AG04450 (cell line): ENCODE results near the gene TFB2M. TPM values are rescaled to one million over a fixed set of nuclear protein-coding genes. Genes with fewer than 3 reads are reported as not detected.

ENCODE experiments used
- CTCF ChIA-PET: fragments of 300-600, 350-600 bp; formaldehyde crosslinking; extraction: SDS; loops from one replicate; lab custom pipeline; 2022; ENCODE audit warnings: antibody characterized with exemption, inconsistent platforms; lab: Charles Lee
- POLR2A ChIA-PET: fragments of 350-600 bp; formaldehyde crosslinking; extraction: SDS; loops from one replicate; lab custom pipeline; 2021; ENCODE audit warnings: antibody characterized with exemption, inconsistent platforms; lab: Yijun Ruan, JAX
- DNase-seq: peaks from one replicate; pipeline ENCODE4 v3.0.0-alpha.2; 2011; ENCODE audit warnings: low read depth, low spot score
- H3K27ac ChIP-seq: one replicate; pipeline ENCODE4 v1.5.1; 2012; ENCODE audit warnings: low read depth, low read length, control low read depth
- H3K27me3 ChIP-seq: one replicate; pipeline ENCODE4 v1.6.0; 2012; ENCODE audit warnings: low read length; ENCODE audit not compliant: control insufficient read depth, insufficient read depth
- H3K4me3 ChIP-seq: 2 replicates; pipeline ENCODE4 v1.5.1; 2011; ENCODE audit warnings: mild to moderate bottlenecking, low read depth, low read length, control low read depth
- H3K9me3 ChIP-seq: 2 replicates; pipeline ENCODE4 v1.5.1; 2012; ENCODE audit warnings: low read length; ENCODE audit not compliant: control insufficient read depth, insufficient read depth
- polyA plus RNA-seq: library from polyadenylated mRNA; depleted of rRNA; stranded (reverse); fragments of >200 nt; gene quantifications from 2 replicates; pipeline ENCODE4 v1.2.3, GENCODE V29; 2011
- TF ChIP-seq, protein P1 (sequence below): IDR thresholded peaks from 2 replicates; pipeline ENCODE4 v1.5.1; 2011; ENCODE audit warnings: low read depth, low read length, control low read depth, inconsistent platforms

The TFB2M gene
- polyA plus RNA-seq, 1 experiment: 23.2 TPM

GRCh38 chr1:246506674-246507481, 59.2 kb downstream of the TFB2M start, which contains the start of gene SMYD3:
SMYD3 (minus strand) TSS chr1:246507279.
- H3K27ac ChIP-seq: no peak within 1 kb of the TSS
- H3K9me3 ChIP-seq: no peaks in the 10 kb centered on the region; the same call in 1 of the 2 replicates
- peak within 1 kb of the TSS; percentile 97 for H3K4me3 ChIP-seq
- H3K27me3 ChIP-seq: no peaks in the 10 kb centered on the region
- ChIA-PET CTCF (interaction anchor here (0.7 to 2.8 kb wide), 5 partner anchors 9 to 266 kb away, joined by 3 to 10 read pairs (median 4); no protein-coding TSS in a partner anchor), POLR2A (interaction anchor here (0.8 kb wide), 1 partner anchor 223 kb away, joined by 3 read pairs; no protein-coding TSS in a partner anchor)
- no peak for DNase-seq
- TF ChIP-seq, protein P1, sequence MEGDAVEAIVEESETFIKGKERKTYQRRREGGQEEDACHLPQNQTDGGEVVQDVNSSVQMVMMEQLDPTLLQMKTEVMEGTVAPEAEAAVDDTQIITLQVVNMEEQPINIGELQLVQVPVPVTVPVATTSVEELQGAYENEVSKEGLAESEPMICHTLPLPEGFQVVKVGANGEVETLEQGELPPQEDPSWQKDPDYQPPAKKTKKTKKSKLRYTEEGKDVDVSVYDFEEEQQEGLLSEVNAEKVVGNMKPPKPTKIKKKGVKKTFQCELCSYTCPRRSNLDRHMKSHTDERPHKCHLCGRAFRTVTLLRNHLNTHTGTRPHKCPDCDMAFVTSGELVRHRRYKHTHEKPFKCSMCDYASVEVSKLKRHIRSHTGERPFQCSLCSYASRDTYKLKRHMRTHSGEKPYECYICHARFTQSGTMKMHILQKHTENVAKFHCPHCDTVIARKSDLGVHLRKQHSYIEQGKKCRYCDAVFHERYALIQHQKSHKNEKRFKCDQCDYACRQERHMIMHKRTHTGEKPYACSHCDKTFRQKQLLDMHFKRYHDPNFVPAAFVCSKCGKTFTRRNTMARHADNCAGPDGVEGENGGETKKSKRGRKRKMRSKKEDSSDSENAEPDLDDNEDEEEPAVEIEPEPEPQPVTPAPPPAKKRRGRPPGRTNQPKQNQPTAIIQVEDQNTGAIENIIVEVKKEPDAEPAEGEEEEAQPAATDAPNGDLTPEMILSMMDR: peak; percentile 12; the same call in 1 of the 2 replicates

DNA sequence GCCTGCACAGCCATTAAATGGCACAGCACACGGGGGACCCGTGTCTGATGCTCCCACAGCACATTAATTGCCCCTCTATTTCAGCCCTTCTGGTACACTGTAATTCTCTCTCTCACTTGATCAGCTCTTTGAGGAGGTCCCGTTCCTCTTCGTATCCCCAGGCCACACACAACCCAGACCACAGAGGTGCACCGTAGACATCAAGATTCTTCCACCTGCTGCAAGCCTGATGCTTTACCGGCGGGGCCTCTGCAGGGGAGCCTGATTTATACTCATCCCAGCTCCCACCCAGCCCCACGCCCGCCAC, 59.7 kb downstream of the TFB2M start:
- Histone ChIP-seq H3K9me3 (no peaks in the 10 kb centered on the region; the same call in 1 of the 2 replicates), H3K27me3 (no peaks in the 10 kb centered on the region), H3K4me3 (peak overlapping the region; percentile 97), H3K27ac (no peak overlapping the region)
- TF ChIP-seq, protein P1: no peak
- ChIA-PET POLR2A (interaction anchor here (0.8 kb wide), 1 partner anchor 222 kb away, joined by 3 read pairs; no protein-coding TSS in a partner anchor), CTCF (interaction anchor here (0.8 to 2.8 kb wide), 4 partner anchors 9 to 247 kb away, joined by 3 to 10 read pairs (median 4); no protein-coding TSS in a partner anchor)
- DNase-seq: no peak

GRCh38 chr1:246503341-246503740, 62.7 kb downstream of the TFB2M start:
- Histone ChIP-seq H3K27ac (no peak overlapping the region), H3K27me3 (no peaks in the 10 kb centered on the region), H3K4me3 (no peak overlapping the region), H3K9me3 (no peaks in the 10 kb centered on the region; the same call in 1 of the 2 replicates)
- POLR2A ChIA-PET: no interaction called here
- TF ChIP-seq, protein P1: no peak
- no peak for DNase-seq
- CTCF ChIA-PET: no interaction called here

DNA sequence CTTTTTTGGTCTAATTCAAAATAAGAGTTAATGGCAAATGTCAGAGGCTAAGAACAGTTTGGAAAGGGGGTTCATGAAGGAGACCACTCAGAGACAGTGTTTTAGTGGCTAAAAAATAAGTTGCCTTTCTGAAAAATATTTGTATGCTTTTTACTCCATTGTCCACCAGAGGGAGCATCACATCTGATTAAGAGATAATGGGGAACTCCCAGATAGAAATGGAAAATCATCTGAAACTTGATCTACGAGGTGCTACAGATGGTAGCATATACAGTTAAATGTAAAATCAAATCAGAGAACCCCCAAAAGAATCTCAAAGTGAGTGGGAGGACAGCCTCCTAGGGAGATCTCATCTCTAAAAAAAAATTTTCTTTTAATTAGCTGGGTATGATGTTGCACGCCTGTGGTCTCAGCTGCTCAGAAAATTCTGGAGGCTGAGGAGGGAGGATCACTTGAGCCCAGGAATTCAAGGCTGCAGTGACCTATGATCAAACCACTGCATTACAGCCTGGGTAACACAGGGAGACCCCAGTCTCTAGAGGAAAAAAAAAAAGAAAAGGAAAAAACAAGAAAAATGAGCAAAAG, 68.6 kb downstream of the TFB2M start:
- Histone ChIP-seq H3K27me3 (no peaks in the 10 kb centered on the region), H3K4me3 (no peak overlapping the region), H3K9me3 (no peaks in the 10 kb centered on the region), H3K27ac (no peak overlapping the region)
- TF ChIP-seq, protein P1: peak; percentile 73
- POLR2A ChIA-PET: no interaction called here
- CTCF ChIA-PET: interaction anchor here (0.6 to 2.1 kb wide), 17 partner anchors 8 to 1344 kb away, joined by 3 to 11 read pairs (median 3); partner anchors contain the start of genes SCCPDH and SMYD3
- DNase-seq: peak; percentile 39
